AG04449 (cell line): ENCODE results near the gene HAO1.

ENCODE experiments used
- CTCF ChIA-PET: fragments of 350-600 bp; formaldehyde crosslinking; extraction: SDS; loops from one replicate; lab custom pipeline; 2021; ENCODE audit warnings: antibody characterized with exemption; lab: Yijun Ruan, JAX
- POLR2A ChIA-PET: fragments of 400-600, 350-600 bp; formaldehyde crosslinking; extraction: SDS; loops from one replicate; lab custom pipeline; 2020; ENCODE audit warnings: antibody characterized with exemption, inconsistent platforms; lab: Yijun Ruan, JAX
- DNase-seq: peaks from one replicate; pipeline ENCODE4 v3.0.0-alpha.2; 2010; ENCODE audit warnings: low read depth, low spot score
- H3K4me3 ChIP-seq: 2 replicates; pipeline ENCODE4 v1.5.1; 2011; ENCODE audit warnings: low read depth, mild to moderate bottlenecking, control low read depth, low read length
- CTCF ChIP-seq: IDR thresholded peaks from one replicate; pipeline ENCODE4 v1.5.1; 2011; ENCODE audit warnings: mild to moderate bottlenecking, moderate library complexity, low read length, control low read depth, inconsistent platforms; ENCODE audit not compliant: insufficient read depth; ENCODE audit errors: missing control alignments

HAO1 gene

GRCh38 chr20:7902879-7903278 is 37.4 kb downstream of the HAO1 start:
- POLR2A ChIA-PET, result no interaction called here

GRCh38 chr20:7897781-7898364 is 42.4 kb downstream of the HAO1 start:
- no peak for DNase-seq
- no peak for TF ChIP-seq CTCF
- no peak overlapping the region for H3K4me3 ChIP-seq
- ChIA-PET CTCF (no interaction called here), POLR2A (no interaction called here)

More at GRCh38 chr20:7902879-7903278, 37.4 kb downstream of the HAO1 start:
- H3K4me3 ChIP-seq, result no peak overlapping the region
- DNase-seq, result no peak
- TF ChIP-seq CTCF, result no peak
- CTCF ChIA-PET, result no interaction called here

- no peak overlapping the region for H3K4me3 ChIP-seq
- ChIA-PET CTCF (no interaction called here), POLR2A (no interaction called here)
- TF ChIP-seq CTCF, result no peak
- no peak for DNase-seq
Measured at GRCh38 chr20:7893014-7893730, 47.1 kb downstream of the HAO1 start.

- DNase-seq, result no peak
- H3K4me3 ChIP-seq, result no peak overlapping the region
- ChIA-PET CTCF (no interaction called here), POLR2A (no interaction called here)
- no peak for TF ChIP-seq CTCF
Measured at GRCh38 chr20:7891705-7892104, 48.6 kb downstream of the HAO1 start.

GRCh38 chr20:7889736-7890135 is 50.5 kb downstream of the HAO1 start:
- ChIA-PET CTCF (no interaction called here), POLR2A (no interaction called here)
- no peak for DNase-seq
- no peak overlapping the region for H3K4me3 ChIP-seq
- no peak for TF ChIP-seq CTCF

GRCh38 chr20:7883741-7884140 is 56.5 kb downstream of the HAO1 start:
- CTCF ChIA-PET, result no interaction called here
- no peak for TF ChIP-seq CTCF
- no peak overlapping the region for H3K4me3 ChIP-seq
- DNase-seq, result no peak
- POLR2A ChIA-PET, result no interaction called here
